K562 (cell line): ENCODE measurements around the gene NOD1. TPM values are rescaled to one million over a fixed set of nuclear protein-coding genes. Genes with fewer than 3 reads are reported as not detected.

Source experiments
- CHD7 ChIP-seq: fragments of 200-600 bp; sonication (generic); IDR thresholded peaks from one replicate; pipeline ENCODE4 v1.6.1; 2012; ENCODE audit warnings: mild to moderate bottlenecking, low read depth, low read length, inconsistent platforms
- GTF2E2 ChIP-seq: fragments of 200-800 bp; sonication (Bioruptor generic); IDR thresholded peaks from 2 replicates; pipeline ENCODE4 v1.6.1; 2016; ENCODE audit warnings: missing genetic modification characterization, missing compliant biosample characterization
- NBN ChIP-seq: fragments of 450-650 bp; IDR thresholded peaks from 2 replicates; pipeline ENCODE4 v1.6.1; 2016; ENCODE audit warnings: low read depth, mild to moderate bottlenecking
- NCOA2 ChIP-seq, 2 experiments: fragments of 450-650 bp; IDR thresholded peaks; 2 replicates each; pipeline ENCODE4 v1.6.1; 2018; ENCODE audit warnings: mild to moderate bottlenecking in 2 of 2, moderate library complexity in 1 of 2; ENCODE audit not compliant: partially characterized antibody in 2 of 2
- NFE2L1 ChIP-seq: fragments of 450-650 bp; IDR thresholded peaks from 2 replicates; pipeline ENCODE4 v1.6.1; 2016; ENCODE audit warnings: missing genetic modification characterization, low read depth, mild to moderate bottlenecking, missing compliant biosample characterization, moderate library complexity, borderline replicate concordance
- NONO ChIP-seq, 2 experiments: fragments of 200-400 bp in 1 of 2; fragments of 450-650 bp in 1 of 2; formaldehyde crosslinking in 1 of 2; IDR thresholded peaks; 2 replicates each; pipeline ENCODE4 v1.6.1; 2017; ENCODE audit warnings: low read depth in 2 of 2, mild to moderate bottlenecking in 2 of 2, moderate library complexity in 2 of 2, low read length in 1 of 2
- PHF8 ChIP-seq: fragments of 200-600 bp; sonication (generic); IDR thresholded peaks from 2 replicates; pipeline ENCODE4 v1.6.1; 2012; ENCODE audit warnings: mixed run types, mild to moderate bottlenecking, inconsistent platforms, low read length, moderate library complexity, borderline replicate concordance
- POLR2B ChIP-seq: fragments of 450-650 bp; IDR thresholded peaks from 2 replicates; pipeline ENCODE4 v1.6.1; 2018; ENCODE audit warnings: low read depth; ENCODE audit not compliant: partially characterized antibody
- PTBP1 ChIP-seq: fragments of 200-400 bp; formaldehyde crosslinking; IDR thresholded peaks from 2 replicates; pipeline ENCODE4 v1.6.1; 2017; ENCODE audit warnings: low read depth, low read length
- SMAD3 ChIP-seq: fragments of 450-650 bp; formaldehyde crosslinking; conservative IDR thresholded peaks from 2 replicates; pipeline ENCODE4 v1.4.0; 2020; ENCODE audit warnings: mild to moderate bottlenecking
- TEAD2 ChIP-seq: fragments of 450-650 bp; IDR thresholded peaks from 2 replicates; pipeline ENCODE4 v1.6.1; 2016; ENCODE audit warnings: missing genetic modification characterization, control low read depth, missing compliant biosample characterization
- ZC3H4 ChIP-seq: sonication (generic); formaldehyde crosslinking; IDR thresholded peaks from 2 replicates; pipeline ENCODE4 v1.9.0; 2021; ENCODE audit warnings: missing genetic modification reagents, borderline replicate concordance
- ZNF146 ChIP-seq: IDR thresholded peaks from one replicate; pipeline ENCODE4 v1.6.1; 2018; ENCODE audit warnings: missing compliant biosample characterization; ENCODE audit not compliant: unreplicated experiment
- ZNF274 ChIP-seq: IDR thresholded peaks from 2 replicates; pipeline ENCODE4 v1.6.1; 2011; ENCODE audit warnings: low read depth, mild to moderate bottlenecking, low read length, moderate library complexity, borderline replicate concordance
- polyA plus RNA-seq, 8 experiments: library from polyadenylated mRNA; depleted of rRNA in 4 of 8; stranded (reverse) in 5 of 8; unstranded in 3 of 8; fragments of >200 nt; fragmentation: Nextera tagmentation in 2 of 8; fragmentation: Illumina TruSeq in 1 of 8; extraction: Ambion mirVana in 2 of 8; extraction: Trizol in 1 of 8; gene quantifications; 2 replicates each; pipeline versions ENCODE4 v1.2.1 to v1.2.3, GENCODE V29; 2011 to 2014; ENCODE audit warnings: inconsistent platforms in 1 of 8, missing spikeins in 1 of 8
- total RNA-seq, 7 experiments: library from RNA; depleted of rRNA in 6 of 7; stranded (reverse); fragments of >200 nt in 6 of 7; fragmentation: Illumina TruSeq in 2 of 7; extraction: Trizol in 2 of 7; gene quantifications; 2 replicates each; pipeline versions ENCODE4 v1.2.1 to v1.2.3, GENCODE V29; 2011 to 2021; ENCODE audit warnings: low replicate concordance in 1 of 7
- TF ChIP-seq, protein P1 (sequence below): fragments of 450-650 bp; conservative IDR thresholded peaks from 2 replicates; pipeline ENCODE4 v1.6.1; 2016; ENCODE audit warnings: missing genetic modification characterization, low read depth, mild to moderate bottlenecking, missing compliant biosample characterization, moderate library complexity

NOD1 gene
- total and polyA plus RNA-seq, 9 of the 15 experiments (the other 6 are each of a cell fraction or from before 2014, with no cell fraction given), result 0.34 to 7.1 (median 4.7) TPM

DNA sequence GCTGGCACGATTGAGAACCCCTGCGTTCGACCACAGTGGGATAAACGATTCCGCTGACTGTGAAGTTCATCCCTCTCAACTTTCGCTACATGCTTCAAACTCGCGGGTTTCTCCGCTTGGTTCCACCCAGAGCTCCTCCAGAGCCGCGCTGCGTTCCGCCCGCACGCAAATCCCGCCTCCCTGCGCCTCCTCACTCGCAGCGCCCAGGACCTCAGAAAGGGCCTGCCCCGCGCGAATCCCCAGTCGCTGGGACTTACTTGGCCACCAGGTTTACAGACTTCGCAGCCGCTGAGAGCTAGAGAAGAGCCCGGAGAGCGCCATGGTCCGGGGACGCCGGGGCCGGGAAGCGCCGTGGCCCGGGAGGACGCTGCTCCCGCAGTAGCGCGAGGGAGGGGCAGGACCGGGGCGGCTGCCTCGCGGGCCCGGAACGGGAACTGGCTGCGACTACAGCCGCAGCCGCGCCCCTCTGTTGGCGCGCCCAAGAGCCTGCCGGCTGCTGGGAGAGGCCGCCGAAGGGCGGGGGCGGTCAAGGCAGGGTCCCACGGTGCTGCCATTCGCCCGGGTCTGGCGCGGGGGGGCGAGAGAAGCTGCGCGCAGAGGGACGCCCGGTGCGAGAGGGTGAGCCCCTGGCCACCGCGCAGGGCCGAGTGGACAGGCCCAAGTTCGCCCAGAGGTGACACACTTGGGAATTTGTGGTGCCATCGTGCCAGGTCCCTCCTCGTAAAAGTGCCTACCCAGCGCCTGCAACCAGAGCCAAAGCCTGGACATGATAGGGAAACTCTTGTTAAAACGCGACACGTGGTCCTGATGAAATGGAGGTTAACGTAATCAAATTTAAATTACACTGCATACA lies at the start of gene NOD1 (continued):
- no peak for TF ChIP-seq NCOA2 (IDR thresholded peaks at IDR 0.05; ENCODE audit: partially characterized antibody in 2 of 2)
- TF ChIP-seq TEAD2 (tag), result no peak
- no peak for TF ChIP-seq PTBP1
- TF ChIP-seq NONO (IDR thresholded peaks at IDR 0.05; ENCODE audit: low read depth in 2 of 2, low read length in 1 of 2), result 0 out of 4 replicates have a peak, but pooled peaks of 1 of the 2 experiments have one; percentile 59
- TF ChIP-seq NBN, result no peak
- TF ChIP-seq NFE2L1 (tag), result no peak
- peak; percentile 68; the same call in 1 of the 2 replicates for TF ChIP-seq GTF2E2 (tag)
- no peak for TF ChIP-seq CHD7
- no peak for TF ChIP-seq ZNF146 (CRISPR knock-in tag)
- TF ChIP-seq SMAD3 (CRISPR knock-in tag), result no peak
- TF ChIP-seq, protein P1, sequence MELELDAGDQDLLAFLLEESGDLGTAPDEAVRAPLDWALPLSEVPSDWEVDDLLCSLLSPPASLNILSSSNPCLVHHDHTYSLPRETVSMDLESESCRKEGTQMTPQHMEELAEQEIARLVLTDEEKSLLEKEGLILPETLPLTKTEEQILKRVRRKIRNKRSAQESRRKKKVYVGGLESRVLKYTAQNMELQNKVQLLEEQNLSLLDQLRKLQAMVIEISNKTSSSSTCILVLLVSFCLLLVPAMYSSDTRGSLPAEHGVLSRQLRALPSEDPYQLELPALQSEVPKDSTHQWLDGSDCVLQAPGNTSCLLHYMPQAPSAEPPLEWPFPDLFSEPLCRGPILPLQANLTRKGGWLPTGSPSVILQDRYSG (tag), result no peak
- no peak for TF ChIP-seq ZNF274
- TF ChIP-seq POLR2B, result peak; percentile 82
- TF ChIP-seq PHF8, result peak; percentile 87
- no peak for TF ChIP-seq ZC3H4
